DOHH2 (cell line): ENCODE measurements around the gene RBM3.

Source experiments
- H3F3A ChIP-seq: fragments of 200-600 bp; sonication (generic), shearing (Covaris generic); 2 replicates; pipeline ENCODE4 v1.6.0; 2016; ENCODE audit warnings: antibody characterized with exemption, mild to moderate bottlenecking; ENCODE audit not compliant: control insufficient read depth, insufficient read depth
- H3K27ac ChIP-seq: fragments of 200-600 bp; sonication (generic); 2 replicates; pipeline ENCODE4 v1.5.1; 2014; ENCODE audit warnings: low read depth, mild to moderate bottlenecking, low read length, moderate library complexity
- H3K27me3 ChIP-seq: fragments of 200-600 bp; sonication (generic); 2 replicates; pipeline ENCODE4 v1.6.1; 2014; ENCODE audit warnings: mild to moderate bottlenecking, low read length, mixed read lengths; ENCODE audit not compliant: control insufficient read depth
- H3K36me3 ChIP-seq: fragments of 200-600 bp; sonication (generic); 2 replicates; pipeline ENCODE4 v1.6.1; 2014; ENCODE audit warnings: mild to moderate bottlenecking, low read length, moderate library complexity, mixed read lengths; ENCODE audit not compliant: control insufficient read depth
- H3K4me1 ChIP-seq: fragments of 200-600 bp; sonication (generic); 2 replicates; pipeline ENCODE4 v1.6.1; 2014; ENCODE audit warnings: mild to moderate bottlenecking, low read length, mixed read lengths; ENCODE audit not compliant: control insufficient read depth
- H3K4me2 ChIP-seq: fragments of 200-600 bp; sonication (generic); 2 replicates; pipeline ENCODE4 v1.6.0; 2014; ENCODE audit warnings: mild to moderate bottlenecking, low read length, moderate library complexity
- H3K4me3 ChIP-seq: fragments of 200-600 bp; sonication (generic); 2 replicates; pipeline ENCODE4 v1.5.1; 2014; ENCODE audit warnings: mild to moderate bottlenecking, low read length, mixed read lengths
- H3K79me2 ChIP-seq: fragments of 200-600 bp; sonication (generic); 2 replicates; pipeline ENCODE4 v1.6.1; 2014; ENCODE audit warnings: mild to moderate bottlenecking, low read length, mixed read lengths; ENCODE audit not compliant: control insufficient read depth
- H3K9me2 ChIP-seq: fragments of 200-600 bp; sonication (generic); replicated peaks from 2 replicates; pipeline ENCODE4 v1.6.1; 2014; ENCODE audit warnings: mild to moderate bottlenecking, low read length, mixed read lengths; ENCODE audit not compliant: control insufficient read depth
- H3K9me3 ChIP-seq: fragments of 200-600 bp; sonication (generic); 2 replicates; pipeline ENCODE4 v1.6.1; 2014; ENCODE audit warnings: antibody characterized with exemption, low read length, mixed read lengths; ENCODE audit not compliant: control insufficient read depth, insufficient read depth
- H4K20me1 ChIP-seq: fragments of 200-600 bp; sonication (generic); 2 replicates; pipeline ENCODE4 v1.6.0; 2014; ENCODE audit warnings: low read depth, mild to moderate bottlenecking, antibody characterized with exemption, low read length, moderate library complexity; ENCODE audit not compliant: control insufficient read depth, insufficient read depth
- EZH2phosphoT487 ChIP-seq: fragments of 200-600 bp; sonication (generic); IDR thresholded peaks from 2 replicates; pipeline ENCODE4 v1.6.1; 2017; ENCODE audit warnings: borderline replicate concordance, mild to moderate bottlenecking, antibody characterized with exemption, low read length, moderate library complexity, mixed read lengths
- TF ChIP-seq, protein P1 (sequence below): fragments of 200-600 bp; sonication (generic); IDR thresholded peaks from one replicate; pipeline ENCODE4 v1.5.1; 2014; ENCODE audit warnings: antibody characterized with exemption, mild to moderate bottlenecking, low read depth, low read length; ENCODE audit not compliant: poor library complexity, severe bottlenecking

Gene RBM3

DNA sequence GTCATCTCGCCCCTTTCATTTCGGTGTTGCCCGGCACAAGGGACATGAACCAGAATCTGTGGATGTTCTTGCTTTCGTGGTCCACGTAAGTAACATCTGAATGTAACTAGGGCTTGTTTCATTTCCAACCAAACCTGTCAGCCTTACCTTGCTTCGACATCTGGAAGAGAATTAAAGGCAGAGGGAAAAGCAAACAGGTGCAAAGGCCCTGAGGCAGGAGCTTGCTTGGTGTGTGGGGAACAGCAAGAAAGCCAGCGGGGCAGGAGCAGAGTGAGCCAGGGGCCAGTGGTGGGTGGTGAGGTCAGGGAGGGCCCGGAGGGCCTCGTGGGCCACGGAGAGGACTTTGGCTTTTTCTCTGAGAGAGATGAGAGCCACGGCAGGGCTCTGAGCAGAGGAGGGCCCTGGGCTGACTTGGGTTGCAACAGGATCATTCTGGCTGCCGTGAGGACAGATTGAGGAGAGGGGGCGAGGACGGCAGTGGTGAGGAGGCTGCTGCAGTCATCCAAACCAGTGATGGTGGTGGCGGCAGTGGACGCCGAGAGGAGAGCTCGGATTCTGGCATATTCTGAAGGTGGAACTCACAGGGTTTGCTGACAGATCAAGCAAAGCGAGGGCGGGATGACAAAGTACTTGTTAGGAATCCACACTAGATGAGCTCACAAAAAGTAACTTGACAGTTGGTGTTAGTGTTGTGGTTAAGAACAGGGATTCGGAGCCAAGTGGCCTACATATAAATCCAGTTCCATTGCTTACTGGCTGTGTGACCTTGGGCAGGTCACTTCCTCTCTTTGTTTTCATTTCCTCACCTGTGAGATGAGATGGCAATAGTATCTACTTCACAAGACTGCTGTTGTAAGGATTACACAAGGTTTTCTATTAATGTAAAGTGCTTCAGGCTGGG is 16.2 kb downstream of the RBM3 start:
- TF ChIP-seq, protein P1, sequence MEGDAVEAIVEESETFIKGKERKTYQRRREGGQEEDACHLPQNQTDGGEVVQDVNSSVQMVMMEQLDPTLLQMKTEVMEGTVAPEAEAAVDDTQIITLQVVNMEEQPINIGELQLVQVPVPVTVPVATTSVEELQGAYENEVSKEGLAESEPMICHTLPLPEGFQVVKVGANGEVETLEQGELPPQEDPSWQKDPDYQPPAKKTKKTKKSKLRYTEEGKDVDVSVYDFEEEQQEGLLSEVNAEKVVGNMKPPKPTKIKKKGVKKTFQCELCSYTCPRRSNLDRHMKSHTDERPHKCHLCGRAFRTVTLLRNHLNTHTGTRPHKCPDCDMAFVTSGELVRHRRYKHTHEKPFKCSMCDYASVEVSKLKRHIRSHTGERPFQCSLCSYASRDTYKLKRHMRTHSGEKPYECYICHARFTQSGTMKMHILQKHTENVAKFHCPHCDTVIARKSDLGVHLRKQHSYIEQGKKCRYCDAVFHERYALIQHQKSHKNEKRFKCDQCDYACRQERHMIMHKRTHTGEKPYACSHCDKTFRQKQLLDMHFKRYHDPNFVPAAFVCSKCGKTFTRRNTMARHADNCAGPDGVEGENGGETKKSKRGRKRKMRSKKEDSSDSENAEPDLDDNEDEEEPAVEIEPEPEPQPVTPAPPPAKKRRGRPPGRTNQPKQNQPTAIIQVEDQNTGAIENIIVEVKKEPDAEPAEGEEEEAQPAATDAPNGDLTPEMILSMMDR = no peak
- TF ChIP-seq EZH2phosphoT487 = no peak
- Histone ChIP-seq H3K9me3 (no peaks in the 10 kb centered on the region), H3K4me1 (no peaks in the 10 kb centered on the region), H3K4me3 (no peak overlapping the region), H3K4me2 (no peak overlapping the region), H3K27me3 (no peaks in the 10 kb centered on the region), H3K36me3 (no peaks in the 10 kb centered on the region), H3F3A (no peaks in the 10 kb centered on the region), H4K20me1 (no peaks in the 10 kb centered on the region), H3K9me2 (no peaks in the 10 kb centered on the region), H3K27ac (no peak overlapping the region), H3K79me2 (no peaks in the 10 kb centered on the region)

DNA sequence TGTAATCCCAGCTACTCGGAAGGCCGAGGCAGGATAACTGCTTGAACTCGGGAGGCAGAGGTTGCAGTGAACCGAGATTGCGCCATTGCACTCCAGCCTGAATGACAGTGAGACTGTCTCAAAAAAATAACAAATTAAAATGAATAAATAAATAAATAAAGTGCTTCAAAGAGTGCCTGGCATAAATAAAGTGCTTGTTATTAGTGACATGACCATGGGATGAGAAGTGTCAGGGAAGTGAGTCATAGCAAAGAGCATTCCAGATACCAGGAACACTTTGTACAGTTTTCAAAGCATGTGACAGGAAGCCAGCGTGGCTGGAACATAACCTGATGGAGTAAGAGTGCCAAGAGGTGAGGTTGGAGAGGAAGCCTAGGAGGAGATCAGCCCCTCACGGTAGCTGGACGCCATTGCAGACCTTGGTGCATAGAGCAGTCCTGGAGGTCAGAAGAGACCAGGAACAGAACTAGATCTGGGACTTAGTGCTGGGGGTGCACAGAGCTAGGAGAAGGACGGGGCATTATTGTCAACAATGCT is 17.0 kb downstream of the RBM3 start:
- no peak overlapping the region for H3K27ac ChIP-seq
- H3K4me2 ChIP-seq = no peak overlapping the region
- no peaks in the 10 kb centered on the region for H3K9me3 ChIP-seq
- no peaks in the 10 kb centered on the region for H3K36me3 ChIP-seq
- TF ChIP-seq, protein P1 = no peak
- no peak for TF ChIP-seq EZH2phosphoT487
- no peaks in the 10 kb centered on the region for H3F3A ChIP-seq
- no peaks in the 10 kb centered on the region for H3K79me2 ChIP-seq
- no peaks in the 10 kb centered on the region for H3K9me2 ChIP-seq
- H3K27me3 ChIP-seq = no peaks in the 10 kb centered on the region
- no peaks in the 10 kb centered on the region for H4K20me1 ChIP-seq
- H3K4me3 ChIP-seq = no peak overlapping the region
- no peaks in the 10 kb centered on the region for H3K4me1 ChIP-seq

DNA sequence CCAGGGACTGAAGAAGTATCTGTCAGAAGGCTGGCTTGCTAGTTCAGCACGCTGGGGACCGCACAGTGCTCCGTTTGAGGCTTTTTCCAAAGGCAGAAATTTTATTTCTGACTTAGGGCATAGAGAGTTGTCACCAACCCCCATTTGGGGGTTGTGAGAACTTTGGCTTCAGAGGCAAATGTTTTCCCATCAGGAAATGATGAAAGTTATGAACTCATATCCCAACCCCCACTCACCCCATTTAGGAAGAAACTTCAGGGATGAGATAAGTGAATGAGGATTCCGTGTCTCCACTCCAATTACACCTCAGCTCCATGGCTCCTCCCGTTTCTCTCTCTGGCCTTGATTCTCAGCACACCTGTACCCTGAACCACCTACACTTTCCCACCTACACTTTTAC is 18.7 kb downstream of the RBM3 start:
- TF ChIP-seq, protein P1 = no peak
- TF ChIP-seq EZH2phosphoT487 = no peak
- no peaks in the 10 kb centered on the region for H3F3A ChIP-seq
- no peaks in the 10 kb centered on the region; the same call in 1 of the 2 replicates for H3K36me3 ChIP-seq
- H3K9me3 ChIP-seq = no peaks in the 10 kb centered on the region
- no peak overlapping the region for H3K4me3 ChIP-seq
- H3K9me2 ChIP-seq = no peaks in the 10 kb centered on the region
- H3K4me1 ChIP-seq = peaks cover 6% of the 10 kb centered on the region
- H3K27me3 ChIP-seq = no peaks in the 10 kb centered on the region
- no peaks in the 10 kb centered on the region for H3K79me2 ChIP-seq
- H3K27ac ChIP-seq = no peak overlapping the region
- H3K4me2 ChIP-seq = no peak overlapping the region
- no peaks in the 10 kb centered on the region for H4K20me1 ChIP-seq
